ENCODE data around the gene MARK2.

The MARK2 gene

GRCh38 chr11:63884196-63884932 is 45.5 kb downstream of the MARK2 start:
- DNase-seq = no peak

GRCh38 chr11:63887386-63887999 is 48.6 kb downstream of the MARK2 start:
- no peak for DNase-seq

GRCh38 chr11:63888170-63889086 is 49.5 kb downstream of the MARK2 start:
- DNase-seq = no peak

- DNase-seq = no peak
These were observed 50.4 kb downstream of the MARK2 start for GRCh38 chr11:63889344-63889743.

- no peak for DNase-seq
These were observed 51.5 kb downstream of the MARK2 start for GRCh38 chr11:63890368-63890767.

GRCh38 chr11:63892228-63892627 is 53.3 kb downstream of the MARK2 start:
- no peak for DNase-seq

- no peak for DNase-seq
These were observed 54.4 kb downstream of the MARK2 start for GRCh38 chr11:63893355-63893754.

- no peak for DNase-seq
These were observed 57.2 kb downstream of the MARK2 start for GRCh38 chr11:63896071-63896470.

- DNase-seq = no peak
These were observed 58.7 kb downstream of the MARK2 start for GRCh38 chr11:63897459-63898146.

- DNase-seq = no peak
These were observed 62.8 kb downstream of the MARK2 start for GRCh38 chr11:63901660-63902059.

- DNase-seq = no peak
These were observed 65.0 kb downstream of the MARK2 start for GRCh38 chr11:63903884-63904283.

- DNase-seq = no peak
These were observed 65.8 kb downstream of the MARK2 start for GRCh38 chr11:63904743-63905142.

- DNase-seq = no peak
These were observed 66.3 kb downstream of the MARK2 start for GRCh38 chr11:63905179-63905578.

- no peak for DNase-seq
These were observed 67.2 kb downstream of the MARK2 start for GRCh38 chr11:63906087-63906486.

GRCh38 chr11:63906585-63906984 is 67.7 kb downstream of the MARK2 start:
- no peak for DNase-seq

GRCh38 chr11:63907063-63907462 is 68.2 kb downstream of the MARK2 start:
- no peak for DNase-seq

GRCh38 chr11:63907808-63908530 is 69.1 kb downstream of the MARK2 start:
- no peak for DNase-seq

- DNase-seq = no peak
These were observed 69.9 kb downstream of the MARK2 start for GRCh38 chr11:63908631-63909401.

- no peak for DNase-seq
These were observed 70.9 kb downstream of the MARK2 start for GRCh38 chr11:63909591-63910506.

GRCh38 chr11:63910675-63911074 is 71.8 kb downstream of the MARK2 start:
- no peak for DNase-seq

Data from NCI-H1048 (cell line).